Epithelial cell of esophagus (primary cell): ENCODE measurements around the gene OR52E1.

Source experiments
- DNase-seq: peaks from one replicate; pipeline ENCODE4 v3.0.0; 2010; ENCODE audit warnings: low read depth
- H3K4me3 ChIP-seq: 2 replicates; pipeline ENCODE4 v1.5.1; 2011; ENCODE audit warnings: mild to moderate bottlenecking, low read length, control low read depth
- TF ChIP-seq, protein P1 (sequence below): IDR thresholded peaks from 2 replicates; pipeline ENCODE4 v1.5.1; 2011; ENCODE audit warnings: low read depth, mild to moderate bottlenecking, low read length, control low read depth, inconsistent platforms; ENCODE audit not compliant: insufficient read depth; ENCODE audit errors: missing control alignments

The OR52E1 gene

GRCh38 chr11:5103066-5103465 lies 33.7 kb downstream of the OR52E1 start:
- DNase-seq = no peak
- TF ChIP-seq, protein P1, sequence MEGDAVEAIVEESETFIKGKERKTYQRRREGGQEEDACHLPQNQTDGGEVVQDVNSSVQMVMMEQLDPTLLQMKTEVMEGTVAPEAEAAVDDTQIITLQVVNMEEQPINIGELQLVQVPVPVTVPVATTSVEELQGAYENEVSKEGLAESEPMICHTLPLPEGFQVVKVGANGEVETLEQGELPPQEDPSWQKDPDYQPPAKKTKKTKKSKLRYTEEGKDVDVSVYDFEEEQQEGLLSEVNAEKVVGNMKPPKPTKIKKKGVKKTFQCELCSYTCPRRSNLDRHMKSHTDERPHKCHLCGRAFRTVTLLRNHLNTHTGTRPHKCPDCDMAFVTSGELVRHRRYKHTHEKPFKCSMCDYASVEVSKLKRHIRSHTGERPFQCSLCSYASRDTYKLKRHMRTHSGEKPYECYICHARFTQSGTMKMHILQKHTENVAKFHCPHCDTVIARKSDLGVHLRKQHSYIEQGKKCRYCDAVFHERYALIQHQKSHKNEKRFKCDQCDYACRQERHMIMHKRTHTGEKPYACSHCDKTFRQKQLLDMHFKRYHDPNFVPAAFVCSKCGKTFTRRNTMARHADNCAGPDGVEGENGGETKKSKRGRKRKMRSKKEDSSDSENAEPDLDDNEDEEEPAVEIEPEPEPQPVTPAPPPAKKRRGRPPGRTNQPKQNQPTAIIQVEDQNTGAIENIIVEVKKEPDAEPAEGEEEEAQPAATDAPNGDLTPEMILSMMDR = no peak
- H3K4me3 ChIP-seq = no peak overlapping the region

DNA sequence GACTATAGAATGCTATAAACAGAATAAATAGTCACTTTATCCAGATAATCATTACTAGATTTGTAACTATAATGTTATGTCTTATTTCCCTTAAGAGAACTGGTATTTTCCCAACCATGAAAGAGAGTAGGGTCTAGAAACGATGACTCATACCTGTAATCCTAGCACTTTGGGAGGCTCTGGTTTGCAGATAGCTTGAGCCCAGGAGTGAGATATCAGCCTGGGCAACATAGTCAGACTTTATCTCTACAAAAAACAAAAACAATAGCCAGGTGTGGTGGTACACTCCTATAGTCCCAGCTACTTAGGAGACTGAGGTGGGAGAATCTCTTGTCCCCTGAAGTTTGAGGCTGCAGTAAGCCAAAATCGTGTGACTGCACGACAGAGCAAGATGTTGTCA lies 37.9 kb downstream of the OR52E1 start:
- DNase-seq = no peak
- TF ChIP-seq, protein P1 = no peak
- H3K4me3 ChIP-seq = no peak overlapping the region

DNA sequence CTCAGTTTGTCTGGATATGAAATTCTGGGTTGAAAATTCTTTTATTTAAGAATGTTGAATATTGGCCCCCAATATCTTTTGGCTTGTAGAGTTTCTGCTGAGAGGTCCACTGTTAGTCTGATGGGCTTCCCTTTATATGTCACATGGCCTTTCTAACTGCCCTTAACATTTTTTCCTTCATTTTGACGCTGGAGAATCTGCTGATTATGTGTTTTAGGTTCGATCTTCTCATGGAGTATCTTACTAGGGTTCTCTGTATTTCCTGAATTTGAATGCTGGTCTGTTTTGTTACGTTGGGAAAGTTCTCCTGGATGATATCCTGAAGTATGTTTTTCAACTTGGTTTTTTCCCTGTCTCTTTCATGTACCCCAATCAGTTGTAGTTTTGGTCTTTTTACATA lies 46.0 kb downstream of the OR52E1 start:
- H3K4me3 ChIP-seq = no peak overlapping the region
- no peak for DNase-seq
- TF ChIP-seq, protein P1 = no peak

DNA sequence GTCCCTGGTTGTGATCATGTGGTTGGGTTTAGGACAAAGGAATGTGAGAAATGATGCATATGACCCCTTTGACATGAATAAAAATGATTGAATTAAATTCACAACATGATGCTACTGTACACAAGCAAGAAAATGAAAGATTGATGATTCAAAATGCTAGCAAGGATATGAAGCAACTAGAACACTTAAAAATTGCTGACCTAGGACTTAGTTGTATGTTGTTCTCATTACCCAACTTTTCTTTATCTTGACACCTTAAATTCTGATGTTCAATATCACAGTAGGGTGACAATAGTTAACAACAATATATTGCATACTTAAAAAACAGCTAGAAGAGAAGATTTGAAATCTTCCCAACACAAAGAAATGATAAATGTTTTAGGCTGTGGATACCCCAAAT lies 48.2 kb downstream of the OR52E1 start:
- TF ChIP-seq, protein P1 = no peak
- no peak for DNase-seq
- H3K4me3 ChIP-seq = no peak overlapping the region

DNA sequence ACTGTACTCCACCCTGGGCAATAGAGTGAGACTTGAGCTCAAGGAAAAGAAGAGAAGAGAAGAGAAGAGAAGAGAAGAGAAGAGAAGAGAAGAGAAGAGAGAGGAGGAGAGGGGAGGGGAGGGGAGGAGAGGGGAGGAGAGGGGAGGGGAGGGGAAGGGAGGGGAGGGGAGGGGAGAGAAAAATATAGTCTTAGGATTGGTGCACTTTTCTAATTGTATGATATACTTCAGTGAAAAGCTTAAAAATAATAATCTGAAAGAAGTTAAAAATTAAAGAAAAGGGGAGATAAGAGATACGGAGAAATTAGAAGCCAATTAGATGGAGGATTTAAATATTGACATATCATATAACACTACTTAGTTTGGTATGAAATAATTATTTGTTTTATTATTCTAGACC lies 49.5 kb downstream of the OR52E1 start:
- TF ChIP-seq, protein P1 = no peak
- DNase-seq = no peak
- no peak overlapping the region for H3K4me3 ChIP-seq
